MM.1S (cell line): ENCODE data around the gene PLA1A.

ENCODE experiments used
- CTCF ChIP-seq: fragments of 300-600 bp; sonication (generic); IDR thresholded peaks from 2 replicates; pipeline ENCODE4 v1.5.1; 2016; ENCODE audit warnings: antibody characterized with exemption, low read length, mixed read lengths
- EZH2phosphoT487 ChIP-seq: fragments of 300-600 bp; sonication (generic); IDR thresholded peaks from 2 replicates; pipeline ENCODE4 v1.6.1; 2018; ENCODE audit warnings: antibody characterized with exemption, low read length

GRCh38 chr3:119669906-119670570 is 72.4 kb downstream of the PLA1A start:
- no peak for TF ChIP-seq CTCF
- TF ChIP-seq EZH2phosphoT487: no peak
